Panc1 (cell line): ENCODE results near the gene KRTAP9-3. TPM values are rescaled to one million over a fixed set of nuclear protein-coding genes. Genes with fewer than 3 reads are reported as not detected.
"Not testable (repeated sequence)": the region's sequence is repeated elsewhere in the genome, so short reads cannot be mapped to it uniquely, and the experiment has no call there.

Experiments used
- ATAC-seq: fragments of 200-7000 bp; cut with Tn5 transposase; 2 replicates; pipeline ENCODE4 v1.9.1; 2020; ENCODE audit warnings: mild to moderate bottlenecking, moderate library complexity
- BruUV-seq: library from RNA; stranded (reverse); fragments of 400-500 nt; replicated peaks from 2 replicates; lab custom pipeline; 2021; lab: Mats Ljungman, UMichigan
- CTCF ChIA-PET: fragments of 300-600 bp; sonication (Branson Sonifier 250); formaldehyde crosslinking; loops from one replicate; lab custom pipeline; 2022; ENCODE audit warnings: antibody characterized with exemption; lab: Charles Lee
- POLR2A ChIA-PET: fragments of 300-600 bp; sonication (Branson Sonifier 250); formaldehyde crosslinking; loops from one replicate; lab custom pipeline; 2022; ENCODE audit warnings: antibody characterized with exemption; lab: Charles Lee
- DNase-seq: peaks from one replicate; pipeline ENCODE4 v3.0.0-alpha.2; 2010; ENCODE audit warnings: low read depth, low spot score
- H3K27ac ChIP-seq: 2 replicates; pipeline ENCODE4 v1.5.1; 2011; ENCODE audit warnings: mild to moderate bottlenecking, low read length, inconsistent platforms
- H3K27me3 ChIP-seq: fragments of 200-500 bp; sonication (Bioruptor generic); 2 replicates; pipeline ENCODE4 v1.6.0; 2014; ENCODE audit warnings: low read length, inconsistent platforms; ENCODE audit not compliant: control insufficient read depth, insufficient read depth
- H3K36me3 ChIP-seq: fragments of 200-500 bp; sonication (Bioruptor generic); 2 replicates; pipeline ENCODE4 v1.5.1; 2014; ENCODE audit warnings: inconsistent platforms, mild to moderate bottlenecking, low read length, moderate library complexity; ENCODE audit not compliant: control insufficient read depth, insufficient read depth
- H3K4me1 ChIP-seq: 2 replicates; pipeline ENCODE4 v1.5.1; 2011; ENCODE audit warnings: inconsistent platforms, mild to moderate bottlenecking, low read length, moderate library complexity; ENCODE audit not compliant: control insufficient read depth, insufficient read depth
- H3K4me3 ChIP-seq, 2 experiments: 2 replicates each; pipeline ENCODE4 v1.5.1; 2011 to 2012; ENCODE audit warnings: low read depth in 2 of 2, low read length in 2 of 2, mild to moderate bottlenecking in 2 of 2, inconsistent platforms in 1 of 2, moderate library complexity in 1 of 2
- H3K9me3 ChIP-seq: fragments of 200-500 bp; sonication (Bioruptor generic); 2 replicates; pipeline ENCODE4 v1.5.1; 2014; ENCODE audit warnings: low read depth, mild to moderate bottlenecking, inconsistent platforms, low read length, moderate library complexity; ENCODE audit not compliant: control insufficient read depth, insufficient read depth
- POLR2AphosphoS5 ChIP-seq: IDR thresholded peaks from 2 replicates; pipeline ENCODE4 v1.6.1; 2012; ENCODE audit warnings: mild to moderate bottlenecking, low read depth, low read length, moderate library complexity
- SIN3A ChIP-seq: IDR thresholded peaks from 2 replicates; pipeline ENCODE4 v1.6.1; 2012; ENCODE audit warnings: low read depth, mild to moderate bottlenecking, low read length, moderate library complexity, borderline replicate concordance; ENCODE audit not compliant: insufficient read depth
- TCF7L2 ChIP-seq: IDR thresholded peaks from 2 replicates; pipeline ENCODE4 v1.6.1; 2011; ENCODE audit warnings: mild to moderate bottlenecking, low read depth, low read length, inconsistent platforms
- in situ Hi-C: cut with HindIII; loops from 2 replicates; pipeline ENCODE4 v1.10.0; 2016; ENCODE audit warnings: low sequenced_read_pairs, low pct_unique_long_range_greater_than_20kb
- intact Hi-C: fragments of 100-400 bp; cut with micrococcal nuclease; formaldehyde crosslinking; loops from one replicate; pipeline ENCODE4 v1.10.0; 2022; ENCODE audit not compliant: unreplicated experiment
- total RNA-seq: library from RNA; stranded (reverse); gene quantifications from one replicate; pipeline ENCODE4 v1.2.1, GENCODE V29; 2021; ENCODE audit not compliant: unreplicated experiment
- TF ChIP-seq, protein P1 (sequence below): fragments of 450-650 bp; IDR thresholded peaks from 2 replicates; pipeline ENCODE4 v1.5.1; 2017; ENCODE audit warnings: mild to moderate bottlenecking
- TF ChIP-seq, protein P2 (sequence below), 2 experiments: IDR thresholded peaks; 2 replicates each; pipeline ENCODE4 v1.6.1; 2011 to 2012; ENCODE audit warnings: low read depth in 2 of 2, control low read depth in 1 of 2, low read length in 1 of 2, mild to moderate bottlenecking in 1 of 2, moderate library complexity in 1 of 2; ENCODE audit not compliant: insufficient read depth in 1 of 2

The KRTAP9-3 gene
- total RNA-seq, 1 experiment from 2014 or later: not detected

DNA sequence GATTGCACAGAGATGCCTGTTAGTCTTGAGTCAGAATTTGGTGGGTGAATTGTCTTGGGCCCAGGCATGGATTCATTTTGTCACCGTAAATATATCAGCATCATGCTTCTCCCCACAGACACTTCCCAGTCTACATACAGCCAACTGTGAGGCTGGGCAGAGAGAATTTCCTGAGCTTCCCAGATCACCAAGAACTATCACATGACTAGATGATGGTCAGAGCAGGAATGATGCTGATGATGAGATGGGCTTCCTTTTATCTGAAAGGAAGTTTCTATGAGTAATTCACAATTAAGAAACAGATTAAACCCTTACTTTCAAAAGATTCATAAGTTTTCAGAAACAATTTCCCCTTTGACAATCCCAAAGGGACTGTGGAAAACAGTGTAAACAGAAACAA lies 22.6 kb downstream of the KRTAP9-3 start:
- no peak for TF ChIP-seq POLR2AphosphoS5
- TF ChIP-seq TCF7L2: no peak
- TF ChIP-seq, protein P1, sequence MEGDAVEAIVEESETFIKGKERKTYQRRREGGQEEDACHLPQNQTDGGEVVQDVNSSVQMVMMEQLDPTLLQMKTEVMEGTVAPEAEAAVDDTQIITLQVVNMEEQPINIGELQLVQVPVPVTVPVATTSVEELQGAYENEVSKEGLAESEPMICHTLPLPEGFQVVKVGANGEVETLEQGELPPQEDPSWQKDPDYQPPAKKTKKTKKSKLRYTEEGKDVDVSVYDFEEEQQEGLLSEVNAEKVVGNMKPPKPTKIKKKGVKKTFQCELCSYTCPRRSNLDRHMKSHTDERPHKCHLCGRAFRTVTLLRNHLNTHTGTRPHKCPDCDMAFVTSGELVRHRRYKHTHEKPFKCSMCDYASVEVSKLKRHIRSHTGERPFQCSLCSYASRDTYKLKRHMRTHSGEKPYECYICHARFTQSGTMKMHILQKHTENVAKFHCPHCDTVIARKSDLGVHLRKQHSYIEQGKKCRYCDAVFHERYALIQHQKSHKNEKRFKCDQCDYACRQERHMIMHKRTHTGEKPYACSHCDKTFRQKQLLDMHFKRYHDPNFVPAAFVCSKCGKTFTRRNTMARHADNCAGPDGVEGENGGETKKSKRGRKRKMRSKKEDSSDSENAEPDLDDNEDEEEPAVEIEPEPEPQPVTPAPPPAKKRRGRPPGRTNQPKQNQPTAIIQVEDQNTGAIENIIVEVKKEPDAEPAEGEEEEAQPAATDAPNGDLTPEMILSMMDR: no peak
- TF ChIP-seq, protein P2, sequence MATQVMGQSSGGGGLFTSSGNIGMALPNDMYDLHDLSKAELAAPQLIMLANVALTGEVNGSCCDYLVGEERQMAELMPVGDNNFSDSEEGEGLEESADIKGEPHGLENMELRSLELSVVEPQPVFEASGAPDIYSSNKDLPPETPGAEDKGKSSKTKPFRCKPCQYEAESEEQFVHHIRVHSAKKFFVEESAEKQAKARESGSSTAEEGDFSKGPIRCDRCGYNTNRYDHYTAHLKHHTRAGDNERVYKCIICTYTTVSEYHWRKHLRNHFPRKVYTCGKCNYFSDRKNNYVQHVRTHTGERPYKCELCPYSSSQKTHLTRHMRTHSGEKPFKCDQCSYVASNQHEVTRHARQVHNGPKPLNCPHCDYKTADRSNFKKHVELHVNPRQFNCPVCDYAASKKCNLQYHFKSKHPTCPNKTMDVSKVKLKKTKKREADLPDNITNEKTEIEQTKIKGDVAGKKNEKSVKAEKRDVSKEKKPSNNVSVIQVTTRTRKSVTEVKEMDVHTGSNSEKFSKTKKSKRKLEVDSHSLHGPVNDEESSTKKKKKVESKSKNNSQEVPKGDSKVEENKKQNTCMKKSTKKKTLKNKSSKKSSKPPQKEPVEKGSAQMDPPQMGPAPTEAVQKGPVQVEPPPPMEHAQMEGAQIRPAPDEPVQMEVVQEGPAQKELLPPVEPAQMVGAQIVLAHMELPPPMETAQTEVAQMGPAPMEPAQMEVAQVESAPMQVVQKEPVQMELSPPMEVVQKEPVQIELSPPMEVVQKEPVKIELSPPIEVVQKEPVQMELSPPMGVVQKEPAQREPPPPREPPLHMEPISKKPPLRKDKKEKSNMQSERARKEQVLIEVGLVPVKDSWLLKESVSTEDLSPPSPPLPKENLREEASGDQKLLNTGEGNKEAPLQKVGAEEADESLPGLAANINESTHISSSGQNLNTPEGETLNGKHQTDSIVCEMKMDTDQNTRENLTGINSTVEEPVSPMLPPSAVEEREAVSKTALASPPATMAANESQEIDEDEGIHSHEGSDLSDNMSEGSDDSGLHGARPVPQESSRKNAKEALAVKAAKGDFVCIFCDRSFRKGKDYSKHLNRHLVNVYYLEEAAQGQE (IDR thresholded peaks at IDR 0.05; ENCODE audit: insufficient read depth in 1 of 2, low read depth in 2 of 2, low read length in 1 of 2): no peak
- no peak for TF ChIP-seq SIN3A
- in situ Hi-C loops (no loop called here), intact Hi-C loops (no loop called here)
- Histone ChIP-seq H3K27me3 (peaks cover 34% of the 10 kb centered on the region), H3K4me1 (no peaks in the 10 kb centered on the region), H3K36me3 (no peaks in the 10 kb centered on the region), H3K27ac (no peak overlapping the region), H3K9me3 (no peaks in the 10 kb centered on the region), H3K4me3 (no peak overlapping the region)
- ChIA-PET POLR2A (no interaction called here), CTCF (no interaction called here)
- DNase-seq: no peak
- BruUV-seq: no TSS peak
- no peak for ATAC-seq

DNA sequence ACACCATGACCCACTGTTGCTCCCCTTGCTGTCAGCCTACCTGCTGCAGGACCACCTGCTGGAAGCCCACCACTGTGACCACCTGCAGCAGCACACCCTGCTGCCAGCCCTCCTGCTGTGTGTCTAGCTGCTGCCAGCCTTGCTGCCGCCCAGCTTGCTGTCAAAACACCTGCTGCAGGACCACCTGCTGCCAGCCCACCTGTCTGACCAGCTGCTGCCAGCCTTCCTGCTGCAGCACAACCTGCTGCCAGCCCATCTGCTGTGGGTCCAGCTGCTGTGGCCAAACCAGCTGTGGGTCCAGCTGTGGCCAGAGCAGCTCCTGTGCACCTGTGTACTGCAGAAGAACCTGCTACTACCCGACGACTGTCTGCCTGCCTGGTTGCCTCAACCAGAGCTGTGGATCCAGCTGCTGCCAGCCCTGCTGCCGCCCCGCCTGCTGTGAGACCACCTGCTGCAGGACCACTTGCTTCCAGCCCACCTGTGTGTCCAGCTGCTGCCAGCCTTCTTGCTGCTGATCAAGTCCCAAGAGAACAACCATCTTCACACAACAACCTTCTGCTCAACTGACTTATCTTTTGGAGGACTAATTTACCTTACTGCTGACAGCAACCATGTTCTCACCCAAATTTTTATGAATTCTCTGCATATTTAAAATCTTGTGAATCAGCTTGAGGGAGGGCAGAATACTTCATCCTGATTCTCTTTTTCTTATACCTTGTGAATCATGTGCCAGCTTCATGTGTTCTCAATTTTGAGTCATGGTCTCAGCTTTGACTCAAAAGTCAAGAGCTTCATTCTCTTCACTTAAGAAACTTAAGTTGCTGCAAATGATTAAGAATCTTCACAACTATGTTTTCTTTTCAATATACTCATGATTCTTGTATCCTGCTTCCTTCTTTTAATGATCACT lies 23.4 kb downstream of the KRTAP9-3 start, which contains the start of gene KRTAP9-9:
TSS of gene KRTAP9-9 (plus strand) at position 4 of the 910 bp plus-strand sequence.
- BruUV-seq, H3K27ac ChIP-seq, H3K4me1 ChIP-seq, H3K4me3 ChIP-seq, CTCF ChIA-PET, ATAC-seq, DNase-seq, intact Hi-C loops, POLR2A ChIA-PET, H3K36me3 ChIP-seq, in situ Hi-C loops, H3K9me3 ChIP-seq: not testable (repeated sequence)
- H3K27me3 ChIP-seq: peaks cover 30% of the 10 kb centered on the region

DNA sequence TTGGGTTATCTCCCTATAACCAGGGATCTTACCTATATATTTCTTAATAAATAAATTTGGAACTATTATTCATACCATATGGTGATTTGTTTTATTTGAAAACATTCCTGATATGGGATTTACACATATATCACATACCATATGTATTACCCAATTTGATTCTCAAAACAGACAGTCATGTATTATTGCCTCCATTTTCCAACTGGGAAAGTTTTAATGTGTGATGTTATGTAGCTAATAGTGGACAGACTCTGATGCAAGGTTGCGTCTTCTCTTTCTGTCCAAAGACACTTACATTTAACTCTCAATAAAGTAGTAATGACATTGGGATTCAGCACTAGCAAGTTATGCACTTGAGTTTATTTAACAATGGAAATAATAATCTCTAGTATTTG lies 24.0 kb downstream of the KRTAP9-3 start:
- Histone ChIP-seq H3K27ac (no peak overlapping the region), H3K9me3 (no peaks in the 10 kb centered on the region), H3K4me3 (no peak overlapping the region), H3K36me3 (no peaks in the 10 kb centered on the region), H3K4me1 (no peaks in the 10 kb centered on the region), H3K27me3 (peaks cover 27% of the 10 kb centered on the region)
- ChIA-PET CTCF (no interaction called here), POLR2A (no interaction called here)
- intact Hi-C loops (no loop called here), in situ Hi-C loops (no loop called here)
- no TSS peak for BruUV-seq
- ATAC-seq: no peak
- TF ChIP-seq SIN3A (no peak), TCF7L2 (no peak)
- TF ChIP-seq, protein P1: no peak
- DNase-seq: no peak
